ENCODE results near the gene CPEB3. TPM values are rescaled to one million over a fixed set of nuclear protein-coding genes. Genes with fewer than 3 reads are reported as not detected.

CPEB3 gene
- total RNA-seq, 4 donors from 2014 or later = 9.9 to 15.2 (median 11.4) TPM

- no peaks in the 10 kb centered on the region for H3K9me3 ChIP-seq
- no peak for DNase-seq
- no peaks in the 10 kb centered on the region for H3K4me1 ChIP-seq
- H3K4me3 ChIP-seq = no peak overlapping the region
- no peak overlapping the region for H3K27ac ChIP-seq
- TF ChIP-seq CTCF (IDR thresholded peaks at IDR 0.05) (no peak), POLR2A (IDR thresholded peaks at IDR 0.05) (no peak)
- peaks cover 0 to 24% (median 0%) of the 10 kb centered on the region in 3 donors for H3K36me3 ChIP-seq
- H3K27me3 ChIP-seq = no peaks in the 10 kb centered on the region
These were observed 22.9 kb upstream of the CPEB3 start for GRCh38 chr10:92313750-92314149.

GRCh38 chr10:92309272-92309671, 18.4 kb upstream of the CPEB3 start:
- TF ChIP-seq CTCF (IDR thresholded peaks at IDR 0.05) (no peak), POLR2A (IDR thresholded peaks at IDR 0.05) (no peak)
- no peaks in the 10 kb centered on the region for H3K4me1 ChIP-seq

GRCh38 chr10:92305133-92306072, 14.5 kb upstream of the CPEB3 start:
- Histone ChIP-seq H3K4me1 (no peaks in the 10 kb centered on the region), H3K4me3 (no peak overlapping the region), H3K9me3 (no peaks in the 10 kb centered on the region), H3K27me3 (no peaks in the 10 kb centered on the region), H3K27ac (no peak overlapping the region), H3K36me3 (no peaks in the 10 kb centered on the region)
- TF ChIP-seq CTCF (IDR thresholded peaks at IDR 0.05) = no peak
- no peak for TF ChIP-seq POLR2A (IDR thresholded peaks at IDR 0.05)
- DNase-seq = no peak

More at GRCh38 chr10:92309272-92309671, 18.4 kb upstream of the CPEB3 start:
- Histone ChIP-seq H3K36me3 (peaks cover 0 to 13% (median 0%) of the 10 kb centered on the region in 3 donors), H3K27me3 (no peaks in the 10 kb centered on the region), H3K4me3 (no peak overlapping the region), H3K27ac (no peak overlapping the region), H3K9me3 (no peaks in the 10 kb centered on the region)
- DNase-seq = no peak

GRCh38 chr10:92304061-92304460, 13.2 kb upstream of the CPEB3 start:
- DNase-seq = no peak
- Histone ChIP-seq H3K27me3 (no peaks in the 10 kb centered on the region), H3K4me3 (no peak overlapping the region), H3K27ac (no peak overlapping the region), H3K9me3 (no peaks in the 10 kb centered on the region), H3K36me3 (no peaks in the 10 kb centered on the region), H3K4me1 (no peaks in the 10 kb centered on the region)
- no peak for TF ChIP-seq CTCF (IDR thresholded peaks at IDR 0.05)
- TF ChIP-seq POLR2A (IDR thresholded peaks at IDR 0.05) = no peak

- Histone ChIP-seq H3K4me3 (no peak overlapping the region), H3K27me3 (no peaks in the 10 kb centered on the region), H3K27ac (no peak overlapping the region), H3K9me3 (no peaks in the 10 kb centered on the region), H3K4me1 (no peaks in the 10 kb centered on the region), H3K36me3 (no peaks in the 10 kb centered on the region)
- TF ChIP-seq CTCF (IDR thresholded peaks at IDR 0.05) (no peak), POLR2A (IDR thresholded peaks at IDR 0.05) (no peak)
- no peak for DNase-seq
These were observed 12.2 kb upstream of the CPEB3 start for GRCh38 chr10:92303096-92303495.
